ENCODE data around the gene IL17RB. TPM values are rescaled to one million over a fixed set of nuclear protein-coding genes. Genes with fewer than 3 reads are reported as not detected.

Gene IL17RB
- total RNA-seq, 1 donor from 2014 or later: 3.1 TPM

DNA sequence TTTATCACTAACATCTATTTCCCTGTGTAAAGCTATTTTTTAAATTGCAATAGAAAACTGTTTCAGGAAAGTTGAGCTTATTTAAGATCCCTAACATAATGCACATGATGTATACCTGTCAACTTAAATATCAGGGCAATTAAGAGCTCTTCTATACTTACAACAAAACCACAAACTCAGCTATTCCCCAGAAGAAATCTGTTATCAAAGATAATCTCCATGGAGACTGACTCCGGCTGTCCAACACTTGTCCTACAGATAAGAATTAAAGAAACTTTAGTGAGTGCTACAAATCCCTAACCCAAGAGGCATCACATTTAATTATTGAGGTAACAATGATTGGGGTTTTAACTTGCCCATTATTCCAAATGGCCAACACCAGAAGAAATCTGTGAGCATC, 41.9 kb downstream of the IL17RB start:
- ATAC-seq (no peak), DNase-seq (no peak)
- intact Hi-C loops (cut with micrococcal nuclease): no loop called here

GRCh38 chr3:53890726-53891475, 44.5 kb downstream of the IL17RB start:
- DNase-seq (no peak), ATAC-seq (peak; percentile 7)
- intact Hi-C loops (cut with micrococcal nuclease): no loop called here

GRCh38 chr3:53891497-53892285, 45.3 kb downstream of the IL17RB start, which contains the start of gene SELENOK:
Gene SELENOK, minus strand, starts transcription at chr3:53891859.
- ATAC-seq: peak; percentile 99
- peak; percentile 99 for DNase-seq
- intact Hi-C loops (cut with micrococcal nuclease): no loop called here

DNA sequence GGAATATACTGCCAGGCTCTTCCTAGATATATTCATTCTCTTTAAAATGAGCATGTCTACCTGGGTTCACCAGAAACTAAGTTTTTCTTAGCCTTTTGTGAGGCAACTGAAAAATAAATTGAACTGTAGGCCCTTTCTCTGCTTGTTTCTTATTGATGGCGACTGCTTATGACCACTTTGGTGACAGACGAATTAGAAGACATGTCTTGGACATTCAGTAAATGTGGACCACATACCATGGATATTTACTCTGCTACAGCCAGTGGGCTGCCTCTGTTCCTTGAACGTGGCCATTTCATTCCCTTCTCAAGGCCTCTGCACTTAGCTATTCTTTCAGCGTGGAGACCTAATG, 45.9 kb downstream of the IL17RB start:
- intact Hi-C loops (cut with micrococcal nuclease): no loop called here
- DNase-seq (no peak), ATAC-seq (no peak)

GRCh38 chr3:53899750-53900149, 53.4 kb downstream of the IL17RB start:
- peak; percentile 40 for ATAC-seq
- intact Hi-C loops (cut with micrococcal nuclease): no loop called here
- DNase-seq: no peak

- ATAC-seq (peak; percentile 27), DNase-seq (no peak)
- intact Hi-C loops (cut with micrococcal nuclease): no loop called here
Measured at GRCh38 chr3:53900666-53901331, 54.4 kb downstream of the IL17RB start.

DNA sequence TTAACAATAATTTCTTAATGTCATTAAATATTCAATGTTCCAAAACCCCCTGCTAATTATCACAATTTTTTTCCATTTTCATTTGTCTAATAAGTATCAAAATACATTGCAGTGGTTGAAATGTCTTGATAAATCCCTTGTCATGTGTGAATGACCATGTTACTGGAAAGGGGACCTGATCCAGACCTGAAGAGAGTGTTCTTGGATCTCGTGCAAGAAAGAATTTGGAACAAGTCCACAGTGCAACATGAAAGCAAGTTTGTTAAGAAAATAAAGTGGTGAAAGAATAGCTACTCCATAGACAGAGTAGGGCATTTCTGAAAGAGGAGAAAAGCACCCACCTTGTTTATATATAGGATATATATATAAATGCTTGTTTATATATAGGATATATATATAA, 55.7 kb downstream of the IL17RB start:
- intact Hi-C loops (cut with micrococcal nuclease): no loop called here
- peak; percentile 79 for ATAC-seq
- DNase-seq: no peak

- intact Hi-C loops (cut with micrococcal nuclease): no loop called here
Measured at GRCh38 chr3:53902711-53903110, 56.3 kb downstream of the IL17RB start.

GRCh38 chr3:53913401-53913800, 67.0 kb downstream of the IL17RB start:
- intact Hi-C loops (cut with micrococcal nuclease): no loop called here
- no peak for ATAC-seq

More at GRCh38 chr3:53902711-53903110, 56.3 kb downstream of the IL17RB start:
- no peak for DNase-seq
- ATAC-seq: no peak

More at GRCh38 chr3:53913401-53913800, 67.0 kb downstream of the IL17RB start:
- no peak for DNase-seq

Other genes starting within 250 kb of the IL17RB start
- gene CHDH, start 149 bp upstream of the IL17RB start, total RNA-seq: 12.7 TPM
- 30.5 TPM for gene ACTR8, start 35.6 kb downstream of the IL17RB start, total RNA-seq
- gene SELENOK, start 45.3 kb downstream of the IL17RB start, total RNA-seq: 111 TPM